HG03039 (cell line): Measurements from ENCODE around the gene RNF213.

Source experiments
- ATAC-seq: cut with Tn5 transposase; IDR thresholded peaks from one replicate; pipeline ENCODE4 v1.9.1; 2021; ENCODE audit warnings: mild to moderate bottlenecking, moderate library complexity; ENCODE audit not compliant: unreplicated experiment

Gene RNF213

DNA sequence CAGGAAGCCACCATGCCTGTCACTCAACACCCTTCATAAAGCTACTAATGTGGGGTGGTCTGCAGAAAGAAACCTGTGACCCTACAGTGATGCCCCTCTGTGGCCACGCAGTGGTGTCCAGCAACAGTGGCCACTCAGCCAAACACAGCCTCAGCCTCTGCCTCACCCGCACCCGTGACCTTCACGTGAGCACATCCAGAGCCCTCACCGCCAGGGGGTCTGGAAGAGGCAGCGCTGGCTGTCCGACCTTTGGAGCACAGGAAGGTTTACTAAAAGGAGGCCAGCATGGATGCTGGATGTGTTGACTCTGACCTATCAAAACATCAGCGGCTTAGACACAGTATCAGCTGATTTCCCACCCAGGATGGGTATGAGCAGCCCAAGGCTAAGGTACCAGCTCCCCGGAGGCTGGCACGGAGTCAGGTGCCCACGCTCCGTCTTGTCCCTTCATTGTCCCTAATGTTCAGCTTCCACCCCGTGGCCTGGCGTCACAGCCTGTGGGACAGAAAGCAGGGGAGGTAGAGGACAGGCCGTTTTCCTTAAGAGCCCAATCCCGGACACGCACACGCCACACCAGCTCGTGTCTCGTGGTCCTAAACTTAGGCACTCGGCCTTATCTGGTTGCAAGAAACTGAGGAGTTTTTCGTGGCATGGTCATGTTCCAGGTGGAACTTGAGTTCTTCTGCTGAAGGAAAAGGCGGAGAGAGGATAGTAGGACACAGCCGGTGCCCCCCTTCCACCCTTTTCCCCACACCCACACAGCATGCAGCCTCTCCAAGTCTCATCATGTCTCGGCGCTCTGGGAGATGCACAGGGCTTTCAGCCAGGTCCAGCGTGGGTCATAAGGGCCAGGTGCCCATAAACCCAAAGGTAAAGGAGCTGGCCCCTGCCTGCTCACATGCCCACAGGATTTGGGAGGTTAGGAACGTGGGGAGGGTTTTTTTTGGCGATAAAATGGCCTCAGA lies 104.6 kb downstream of the RNF213 start:
- no peak for ATAC-seq

DNA sequence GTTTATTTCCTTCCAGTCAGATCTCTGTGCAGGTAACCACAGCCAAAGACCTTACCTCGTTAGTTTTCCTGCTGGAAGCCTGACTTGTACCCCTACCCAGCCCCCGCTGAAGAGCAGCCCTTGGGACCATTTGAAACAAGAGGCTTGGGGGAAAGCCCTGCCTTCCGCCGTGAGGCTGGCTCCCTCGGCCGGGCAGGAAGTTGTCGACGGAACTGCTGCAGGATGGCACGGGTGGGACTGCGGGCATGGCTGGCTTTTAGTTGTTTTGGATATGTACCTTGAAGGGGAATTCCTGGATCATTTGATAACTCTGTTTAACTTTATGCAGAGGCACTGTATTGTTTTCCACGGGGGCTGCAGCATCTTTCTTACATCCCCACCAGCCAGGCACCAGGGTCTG lies 105.3 kb downstream of the RNF213 start:
- no peak for ATAC-seq

DNA sequence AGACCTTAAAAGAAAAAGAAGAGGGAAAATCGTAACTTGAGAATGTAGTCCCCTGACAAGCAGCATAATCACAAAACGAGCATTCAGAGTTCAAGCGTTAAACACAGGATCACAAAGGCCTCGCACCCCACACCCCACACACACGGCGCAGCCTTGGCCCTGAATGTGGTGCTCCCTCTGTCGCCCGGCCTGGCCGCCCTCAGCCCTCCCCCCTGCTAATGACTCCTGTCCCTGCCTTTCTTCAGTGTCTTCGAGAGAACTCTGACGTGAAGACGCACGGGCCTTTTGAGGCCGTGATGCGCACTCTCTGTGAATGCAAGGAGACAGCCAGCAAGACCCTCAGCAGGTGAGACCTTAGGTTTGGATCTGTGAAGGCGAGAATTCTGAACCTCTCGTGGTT lies 106.9 kb downstream of the RNF213 start:
- ATAC-seq = no peak

DNA sequence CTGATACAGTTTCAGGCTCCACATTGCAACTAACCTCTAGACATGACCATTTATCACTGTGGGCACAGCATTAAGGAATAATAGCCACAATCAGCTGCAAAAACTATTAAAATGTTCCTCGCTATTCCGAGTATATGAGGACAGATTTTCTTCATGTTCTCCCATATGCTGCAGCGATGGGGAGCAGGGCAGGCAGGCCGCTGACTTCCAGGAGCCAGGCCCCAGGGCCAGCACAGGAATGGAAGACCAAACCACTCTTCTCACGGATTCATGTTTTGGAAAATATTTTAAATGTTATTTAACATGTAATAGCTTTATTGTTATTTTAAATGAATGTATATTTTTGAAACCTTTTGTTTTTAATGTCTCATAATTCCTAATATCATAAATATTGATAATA lies 110.5 kb downstream of the RNF213 start:
- ATAC-seq = no peak

DNA sequence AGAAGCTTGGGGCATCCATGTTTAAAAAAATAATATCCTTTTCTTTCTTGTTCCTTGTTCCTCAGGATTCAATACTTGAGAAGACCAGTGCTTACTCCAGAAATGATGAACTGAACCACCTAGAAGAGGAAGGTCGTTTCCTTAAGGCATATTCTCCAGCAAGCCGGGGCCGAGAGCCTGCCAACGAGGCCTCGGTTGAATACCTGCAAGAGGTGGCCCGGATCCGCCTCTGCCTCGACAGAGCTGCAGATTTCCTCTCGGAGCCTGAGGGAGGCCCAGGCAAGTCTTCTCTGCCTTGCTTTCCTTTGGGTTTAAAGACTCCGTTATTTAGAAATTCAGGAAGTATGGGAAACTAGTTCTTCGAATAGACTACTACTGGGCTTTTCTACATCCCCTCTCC lies 111.8 kb downstream of the RNF213 start:
- ATAC-seq = no peak

DNA sequence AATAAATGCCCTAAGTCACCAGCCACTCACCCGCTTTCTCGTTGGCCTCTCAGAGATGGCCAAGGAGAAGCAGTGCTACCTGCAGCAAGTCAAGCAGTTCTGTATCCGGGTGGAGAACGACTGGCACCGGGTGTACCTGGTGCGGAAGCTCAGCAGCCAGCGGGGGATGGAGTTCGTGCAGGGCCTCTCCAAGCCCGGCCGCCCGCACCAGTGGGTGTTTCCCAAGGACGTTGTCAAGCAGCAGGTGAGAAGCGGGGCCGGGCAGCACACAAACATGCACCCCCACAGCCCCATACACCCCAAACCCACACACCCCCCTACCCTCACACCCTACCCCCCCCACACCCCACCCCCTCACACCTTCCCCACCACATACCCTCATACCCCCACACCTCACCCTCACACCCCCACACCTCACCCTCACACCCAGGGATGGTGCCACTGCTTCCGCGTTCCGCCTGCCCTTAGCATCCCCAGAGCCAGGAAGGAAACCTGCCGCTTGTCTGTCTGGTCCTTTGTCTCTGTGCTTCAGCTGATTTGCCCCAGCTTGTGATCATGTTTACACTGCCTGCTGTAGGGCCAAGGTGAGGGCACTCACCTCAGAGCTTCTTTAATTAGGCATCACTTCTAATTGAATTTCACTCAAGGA lies 112.4 kb downstream of the RNF213 start:
- ATAC-seq = no peak

DNA sequence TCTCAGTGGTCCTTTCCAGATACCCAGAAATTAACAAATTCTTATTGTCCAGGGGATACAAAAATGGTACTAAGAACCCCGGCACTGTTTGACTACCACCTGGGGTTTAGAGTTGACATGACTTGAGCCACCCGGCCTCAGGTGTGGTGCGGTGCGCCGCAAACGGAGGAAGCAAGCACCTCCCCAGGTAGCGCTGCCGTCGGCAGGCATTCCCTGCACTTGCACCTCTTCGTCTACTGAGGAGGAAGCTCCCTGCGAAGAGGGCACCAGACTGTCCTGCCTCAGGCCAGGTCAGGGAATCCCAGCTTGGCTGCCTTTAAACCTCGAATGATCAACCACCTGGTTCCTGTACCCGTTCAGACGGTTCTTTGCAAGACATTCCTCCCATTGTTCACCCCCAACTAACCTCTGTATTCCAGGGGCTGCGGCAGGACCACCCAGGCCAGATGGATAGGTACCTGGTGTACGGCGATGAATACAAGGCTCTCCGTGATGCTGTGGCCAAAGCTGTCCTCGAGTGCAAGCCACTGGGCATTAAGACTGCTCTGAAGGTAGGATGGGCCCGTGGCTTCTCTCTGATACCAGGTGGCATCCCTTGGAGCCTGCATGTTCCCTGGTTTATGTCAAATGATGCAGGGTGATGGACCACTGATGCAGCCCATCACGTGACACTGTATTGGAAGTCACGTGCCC lies 113.5 kb downstream of the RNF213 start:
- no peak for ATAC-seq

DNA sequence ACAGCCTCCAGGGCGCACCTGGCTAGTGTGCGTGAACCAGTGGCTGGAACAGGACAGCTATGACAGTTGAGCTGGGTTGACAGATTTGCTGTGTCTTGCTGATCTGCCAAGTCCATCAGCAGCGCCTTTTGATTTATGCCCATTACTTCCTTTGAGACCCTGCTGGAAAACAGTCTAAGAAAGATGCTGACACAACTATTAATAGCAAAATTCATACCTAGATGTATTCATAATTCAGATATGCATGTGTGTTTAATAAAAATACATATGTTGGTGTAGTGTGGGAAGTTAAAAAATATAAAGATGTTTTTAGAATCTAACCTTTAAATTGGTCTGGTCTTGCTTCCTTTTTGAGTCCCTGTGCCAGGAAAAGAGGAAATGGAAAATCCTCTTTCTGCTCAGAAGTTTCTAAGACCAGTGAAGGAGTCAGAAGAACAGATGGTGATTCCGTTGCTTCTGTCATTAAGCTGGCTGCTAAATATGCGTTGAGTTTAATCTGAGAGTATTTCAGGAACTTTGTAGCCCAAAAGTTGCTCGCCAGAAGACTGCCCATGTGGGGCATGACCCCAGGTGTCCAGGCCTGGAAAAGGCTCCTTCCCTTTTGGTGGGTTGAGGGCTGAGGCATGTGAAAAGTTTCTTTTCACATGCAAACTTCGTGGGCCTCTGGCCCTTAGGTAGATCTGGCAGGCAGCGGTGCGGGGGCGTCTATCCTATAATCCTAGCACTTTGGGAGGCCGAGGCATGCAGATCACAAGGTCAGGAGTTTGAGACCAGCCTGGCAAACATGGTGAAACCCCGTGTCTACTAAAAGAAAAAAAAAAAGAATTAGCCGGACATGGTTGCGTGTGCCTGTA lies 114.3 kb downstream of the RNF213 start:
- no peak for ATAC-seq

DNA sequence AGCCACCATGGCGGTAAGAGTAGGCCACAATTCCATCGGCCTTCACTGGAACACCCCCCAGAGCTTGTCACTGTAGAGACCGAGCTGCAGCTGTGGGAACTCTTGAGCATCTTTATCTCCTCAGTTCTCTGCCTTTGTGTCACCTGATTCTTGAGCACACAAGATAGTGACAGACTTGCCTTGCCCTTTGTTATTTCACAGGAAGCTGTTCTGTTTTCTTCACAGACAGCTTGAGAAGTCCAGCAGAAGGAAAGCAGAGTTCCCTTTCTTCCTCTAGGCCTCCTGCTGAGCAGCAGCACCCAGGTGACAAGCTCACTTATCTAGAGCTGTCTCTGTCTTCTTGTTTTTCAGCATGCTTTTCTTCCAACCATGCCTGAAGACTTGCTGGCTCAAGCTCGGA lies 115.9 kb downstream of the RNF213 start:
- ATAC-seq = no peak

DNA sequence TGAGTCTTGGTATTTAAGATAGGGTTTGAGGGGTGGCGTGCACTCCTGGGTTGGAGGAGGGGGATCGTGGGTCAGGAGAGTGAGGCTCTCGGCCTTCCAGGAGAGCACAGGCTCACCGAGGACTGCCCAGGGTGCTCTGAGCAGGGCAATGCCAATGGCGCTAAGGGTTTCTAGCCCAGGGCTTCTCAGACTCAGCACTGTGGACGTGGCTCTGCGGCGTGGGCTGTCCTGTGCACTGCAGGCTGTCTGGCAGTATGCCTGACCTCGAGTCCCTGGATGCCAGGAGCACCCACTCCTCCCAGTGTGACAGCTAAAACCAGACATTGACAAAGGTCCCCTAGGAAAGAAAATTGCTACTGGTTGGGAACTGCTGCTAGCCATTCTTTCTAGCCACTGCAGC lies 117.1 kb downstream of the RNF213 start:
- ATAC-seq = no peak

DNA sequence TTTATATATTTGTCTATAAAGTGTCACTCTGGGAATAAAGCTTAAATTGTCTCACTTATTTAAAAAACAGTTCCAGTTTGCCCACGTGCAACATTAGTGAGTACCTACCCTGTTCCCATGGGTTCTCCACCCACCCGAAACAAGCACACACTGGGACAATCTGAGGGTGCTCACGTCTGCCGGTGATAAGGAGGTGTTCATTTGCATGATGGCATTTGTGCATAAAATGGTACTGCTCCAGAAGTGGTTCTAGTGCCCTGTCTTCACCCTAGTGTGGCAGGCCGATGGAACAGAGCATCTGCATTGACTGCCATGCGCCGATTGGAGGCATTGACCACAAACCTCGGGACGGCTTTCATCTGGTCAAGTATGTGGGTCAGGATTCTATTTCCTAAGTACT lies 118.7 kb downstream of the RNF213 start:
- no peak for ATAC-seq

DNA sequence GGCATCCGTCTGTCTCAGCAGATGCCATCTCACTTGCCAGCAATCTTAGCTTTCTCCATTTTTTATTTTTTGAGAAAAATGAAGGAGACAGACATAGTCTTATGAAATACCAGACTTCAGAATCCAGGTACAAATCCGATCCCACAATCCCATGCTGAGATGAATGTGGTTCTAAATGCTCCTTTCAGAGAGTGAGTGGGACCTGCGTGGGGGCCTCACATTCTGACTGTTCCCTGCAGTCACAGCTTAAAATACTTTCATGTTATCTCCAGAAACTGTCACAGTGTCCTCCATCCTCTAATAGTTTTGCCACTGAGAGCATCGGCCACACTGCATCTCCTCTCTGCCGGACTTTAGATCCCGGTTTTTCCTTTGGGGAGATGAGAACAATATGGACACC lies 119.4 kb downstream of the RNF213 start:
- no peak for ATAC-seq

DNA sequence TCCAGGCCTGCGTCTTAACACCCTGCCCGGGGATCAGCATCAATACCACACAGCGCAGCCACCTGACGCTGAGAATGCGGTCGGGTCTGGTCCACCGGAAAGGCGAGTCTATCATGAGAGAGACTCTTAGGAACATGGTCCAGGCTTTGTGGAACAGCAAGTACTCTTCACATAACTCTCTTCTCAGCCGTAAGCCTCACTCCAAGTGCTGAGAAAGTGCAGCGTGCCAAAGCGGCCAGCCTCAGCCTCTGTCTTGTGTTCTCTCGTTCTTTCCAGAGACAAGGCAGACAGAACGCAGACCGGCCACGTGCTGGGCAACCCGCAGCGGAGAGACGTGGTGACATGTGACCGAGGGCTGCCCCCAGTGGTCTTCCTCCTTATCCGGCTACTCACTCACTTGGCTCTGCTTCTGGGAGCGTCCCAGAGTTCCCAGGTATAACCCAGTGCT lies 119.9 kb downstream of the RNF213 start:
- no peak for ATAC-seq

DNA sequence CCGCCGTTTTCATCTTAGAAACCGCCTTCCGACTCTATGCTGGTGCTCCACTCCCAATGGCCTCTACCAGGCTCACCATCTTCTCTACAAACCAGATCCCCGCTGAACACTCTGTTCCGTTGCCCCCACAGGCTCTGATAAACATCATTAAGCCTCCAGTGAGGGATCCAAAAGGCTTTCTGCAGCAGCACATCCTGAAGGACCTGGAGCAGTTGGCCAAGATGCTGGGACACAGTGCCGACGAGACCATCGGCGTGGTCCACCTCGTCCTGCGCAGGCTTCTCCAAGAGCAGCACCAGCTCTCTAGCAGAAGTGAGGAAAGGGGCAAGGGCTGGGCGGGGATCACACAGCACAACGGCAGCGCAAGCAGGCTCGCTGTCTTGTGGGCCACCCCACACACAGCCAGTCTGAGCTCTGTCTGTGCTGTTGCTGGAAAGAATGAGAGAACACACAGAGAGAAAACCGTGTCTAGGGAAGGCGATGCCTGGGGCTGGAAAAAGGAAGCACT lies 120.8 kb downstream of the RNF213 start:
- ATAC-seq = no peak

DNA sequence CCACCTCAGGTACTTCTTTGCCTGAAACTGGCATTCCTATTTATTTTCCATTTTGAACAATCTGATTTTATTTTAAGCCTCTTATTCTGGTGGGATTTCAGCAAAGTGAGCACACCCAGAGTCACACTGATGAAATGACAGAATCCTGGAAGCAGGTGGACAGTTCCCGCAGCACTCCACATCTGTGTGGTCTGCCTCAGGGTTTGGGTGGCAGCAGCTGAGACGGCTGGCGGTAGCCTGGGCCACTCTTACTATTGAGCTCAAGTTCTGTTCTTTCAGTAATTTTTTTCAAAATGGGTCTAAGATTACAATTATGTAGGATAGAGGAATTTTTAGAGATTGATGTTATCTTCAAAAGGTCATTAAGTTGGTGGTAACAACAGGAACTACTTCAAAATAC lies 121.8 kb downstream of the RNF213 start:
- no peak for ATAC-seq

DNA sequence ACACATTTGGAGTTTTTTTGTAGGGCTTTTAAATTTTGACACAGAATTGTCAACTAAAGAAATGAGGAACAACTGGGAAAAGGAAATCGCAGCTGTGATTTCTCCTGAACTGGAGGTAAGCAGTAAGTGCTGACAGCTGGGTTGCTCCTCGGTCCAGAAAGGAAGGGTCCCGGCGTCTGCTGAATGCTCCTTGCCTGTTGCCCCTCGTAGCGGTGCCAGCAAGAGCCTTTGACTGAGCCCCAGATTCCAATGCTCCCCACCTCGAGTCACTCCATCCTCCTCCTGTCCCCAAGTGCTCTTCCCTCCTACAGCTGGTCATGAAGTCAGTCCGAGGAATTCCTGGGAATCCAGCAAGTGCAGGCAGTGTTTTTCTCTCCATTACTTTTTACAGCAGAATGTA lies 122.3 kb downstream of the RNF213 start:
- ATAC-seq = no peak

DNA sequence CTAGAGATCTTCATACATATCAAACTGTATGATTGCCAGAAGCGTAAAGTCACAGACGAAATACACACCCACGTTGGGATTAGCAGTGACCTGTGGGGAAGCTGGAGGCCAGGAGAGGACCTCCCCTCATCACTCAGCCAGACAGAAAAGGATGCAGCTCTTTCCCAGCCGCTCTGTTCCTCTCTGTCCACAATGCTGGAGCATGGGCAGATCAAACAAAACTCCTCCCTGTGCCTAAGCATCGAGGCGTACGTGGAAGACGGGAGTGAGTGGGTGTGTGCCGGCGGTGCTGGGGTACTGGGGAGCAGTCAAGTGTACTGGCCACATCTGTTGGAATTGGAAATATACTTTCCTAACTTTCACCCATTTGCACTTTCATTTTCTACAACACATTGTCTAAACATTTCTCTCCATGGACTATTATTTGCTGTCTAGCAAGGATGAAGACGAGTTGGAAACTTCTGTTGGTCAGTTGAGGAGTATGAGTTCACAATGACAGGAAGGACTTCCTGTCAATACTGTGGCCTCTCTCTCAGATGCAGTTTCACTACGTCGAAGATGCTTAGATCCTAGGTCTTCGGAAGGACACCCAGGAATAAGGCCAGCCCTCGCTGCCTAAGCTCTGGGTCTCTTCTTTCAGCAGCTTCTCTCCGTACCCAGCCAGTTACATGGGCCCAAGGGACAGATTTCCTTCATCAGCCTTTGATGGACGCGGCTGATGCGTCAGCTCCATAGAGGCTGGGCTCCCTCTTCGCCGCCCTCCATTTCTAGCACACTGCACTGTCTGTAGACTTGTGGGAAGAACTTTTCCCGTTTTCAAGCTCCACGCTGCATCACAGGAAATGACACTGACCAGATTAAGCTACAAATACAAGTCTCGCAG lies 123.7 kb downstream of the RNF213 start:
- no peak for ATAC-seq

DNA sequence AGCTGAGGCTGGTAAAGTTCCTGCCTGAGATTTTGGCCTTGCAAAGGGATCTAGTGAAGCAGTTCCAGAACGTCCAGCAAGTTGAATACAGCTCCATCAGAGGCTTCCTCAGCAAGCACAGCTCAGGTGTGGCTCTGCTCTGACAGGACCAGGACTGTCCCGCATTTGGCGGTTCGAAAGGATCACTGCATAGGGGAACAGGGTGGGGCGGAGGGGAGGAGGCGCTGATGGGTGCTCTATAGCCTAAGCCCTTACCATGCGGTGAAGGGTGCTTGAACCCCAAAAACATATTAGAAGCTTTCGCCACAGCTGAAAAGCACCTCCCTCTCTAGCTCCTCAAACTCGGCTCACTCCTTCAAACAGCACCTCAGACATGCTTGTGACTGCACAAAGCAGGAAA lies 124.4 kb downstream of the RNF213 start:
- no peak for ATAC-seq

DNA sequence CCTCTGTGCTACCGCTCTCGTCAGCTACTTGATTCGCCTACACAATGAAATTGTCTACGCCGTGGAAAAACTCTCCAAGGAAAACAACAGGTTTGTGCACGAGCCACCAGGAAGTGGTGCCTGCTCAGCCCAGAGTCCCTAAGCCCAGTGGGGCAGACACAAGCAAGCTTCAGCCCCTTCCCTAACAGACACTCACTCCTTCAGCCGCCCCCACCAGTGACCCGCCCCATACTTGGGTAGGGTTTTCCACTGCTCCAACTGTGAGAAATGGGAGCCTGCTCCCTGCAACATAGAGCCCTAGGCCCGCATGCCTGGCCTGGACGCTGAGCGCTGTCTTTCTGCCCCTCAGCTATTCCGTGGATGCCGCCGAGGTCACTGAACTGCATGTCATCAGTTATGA lies 125.7 kb downstream of the RNF213 start:
- no peak for ATAC-seq

DNA sequence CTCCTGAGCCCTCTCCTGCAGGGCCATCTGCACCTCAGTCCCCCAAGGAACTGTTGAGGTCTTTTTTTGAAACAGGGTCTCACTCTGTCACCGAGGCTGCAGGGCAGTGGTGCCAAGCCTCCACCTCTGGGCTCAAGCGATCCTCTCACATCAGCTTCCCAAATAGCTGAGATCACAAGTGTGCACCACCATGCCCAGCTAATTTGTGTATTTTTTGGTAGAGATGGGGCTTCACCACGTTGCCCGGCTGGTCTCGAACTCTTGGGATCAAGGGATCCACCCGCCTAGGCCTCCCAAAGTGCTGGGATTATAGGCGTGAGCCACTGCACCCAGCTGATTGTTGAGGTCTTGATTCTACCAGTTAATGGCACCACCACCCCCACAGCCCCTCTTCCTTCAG lies 126.4 kb downstream of the RNF213 start:
- no peak for ATAC-seq
